Stimulated activated naive CD8-positive, alpha-beta T cell treated with anti-CD3 and anti-CD28 coated beads, Interleukin-15, Interleukin-2, amounts not matched to agents 100 ng/mL and 50 ng/mL, for 24 hours (primary cell): ENCODE data around the gene PAIP1.
"Not testable (repeated sequence)": the region's sequence is repeated elsewhere in the genome, so short reads cannot be mapped to it uniquely, and the experiment has no call there.

Experiments used
- H3K27ac Mint-ChIP-seq: one replicate; pipeline ENCODE4 v1.8.0; 2021; ENCODE audit warnings: mild to moderate bottlenecking, mixed read lengths
- H3K27me3 Mint-ChIP-seq: one replicate; pipeline ENCODE4 v1.8.0; 2021; ENCODE audit warnings: mixed read lengths
- H3K36me3 Mint-ChIP-seq: one replicate; pipeline ENCODE4 v1.8.0; 2021; ENCODE audit warnings: low read depth, mixed read lengths
- H3K4me1 Mint-ChIP-seq: one replicate; pipeline ENCODE4 v1.8.0; 2021; ENCODE audit warnings: low read depth, mixed read lengths
- H3K4me3 Mint-ChIP-seq: one replicate; pipeline ENCODE4 v1.8.0; 2021; ENCODE audit warnings: mild to moderate bottlenecking, mixed read lengths
- H3K9me3 Mint-ChIP-seq: one replicate; pipeline ENCODE4 v1.8.0; 2021; ENCODE audit warnings: mixed read lengths

Gene PAIP1

DNA sequence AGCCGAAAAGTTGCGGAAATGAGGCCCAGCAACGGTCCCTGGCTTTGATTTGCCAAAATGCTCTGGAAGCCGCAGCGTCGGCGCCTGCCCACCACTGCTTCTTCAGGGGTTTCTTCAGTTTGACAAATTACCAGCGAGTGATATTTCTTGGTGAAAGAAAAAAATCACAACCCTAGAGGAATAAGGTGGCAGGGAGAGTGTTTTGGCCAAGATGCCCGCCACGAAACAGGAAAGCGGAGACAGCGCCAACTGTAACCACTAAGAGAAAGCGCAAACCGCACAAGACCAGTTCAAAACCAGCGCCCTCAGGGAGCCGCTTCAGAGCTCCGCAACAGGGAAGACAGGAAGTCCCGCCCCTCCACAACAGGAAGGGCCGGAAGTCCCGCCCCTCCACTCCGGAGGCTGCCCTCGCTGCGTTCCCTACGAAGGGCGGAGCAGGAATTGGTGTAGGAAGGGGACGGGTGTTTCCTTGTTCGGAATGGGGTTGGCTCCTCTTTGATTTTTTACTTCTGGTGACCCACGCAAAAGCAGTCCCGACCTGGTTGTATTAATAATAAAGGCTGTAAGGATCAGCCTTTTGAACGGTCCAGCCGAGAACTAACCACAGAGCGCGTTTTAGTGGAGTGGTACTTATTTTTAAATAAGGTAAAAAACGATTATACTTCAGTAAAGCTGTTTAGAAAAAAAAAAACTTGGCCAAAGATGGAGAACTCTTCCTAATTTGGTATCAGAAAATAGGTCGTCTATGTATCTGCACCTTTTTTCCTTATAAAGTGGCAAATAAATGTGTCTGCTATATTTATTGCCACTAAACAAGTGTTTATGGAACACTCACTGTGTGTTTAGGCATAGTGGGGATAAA is 41.8 kb downstream of the PAIP1 start, which contains the start of gene C5orf34:
Gene C5orf34 (minus strand): TSS at position 333 of the 862 bp plus-strand sequence. CDS start 5,809 bp downstream, outside the sequence.
- H3K27ac Mint-ChIP-seq, result peak within 1 kb of the TSS; percentile 95
- H3K4me1 Mint-ChIP-seq, result peaks cover 22% of the 10 kb centered on the region
- no peaks in the 10 kb centered on the region for H3K27me3 Mint-ChIP-seq
- peaks cover 12% of the 10 kb centered on the region for H3K36me3 Mint-ChIP-seq
- H3K4me3 Mint-ChIP-seq, result peak within 1 kb of the TSS; percentile 97
- H3K9me3 Mint-ChIP-seq, result no peaks in the 10 kb centered on the region

DNA sequence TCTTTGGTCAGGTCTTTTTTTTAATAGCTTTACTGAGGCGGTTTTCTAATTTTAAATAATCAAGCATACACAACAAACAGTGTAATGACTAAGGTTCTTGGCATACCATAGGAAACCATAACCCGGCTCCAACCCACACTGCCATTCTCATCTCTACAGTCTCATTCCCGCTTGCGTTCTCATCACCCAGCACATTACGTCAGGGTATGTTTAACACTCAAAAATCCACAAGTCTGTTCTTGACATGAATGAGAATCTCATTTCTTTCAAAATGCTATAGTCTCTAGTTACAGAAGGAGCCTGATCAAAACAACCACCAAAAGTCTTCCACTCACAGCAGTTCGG is 42.4 kb downstream of the PAIP1 start:
- peak overlapping the region; percentile 97 for H3K4me3 Mint-ChIP-seq
- H3K4me1 Mint-ChIP-seq, result peaks cover 22% of the 10 kb centered on the region
- peak overlapping the region; percentile 95 for H3K27ac Mint-ChIP-seq
- H3K27me3 Mint-ChIP-seq, result no peaks in the 10 kb centered on the region
- no peaks in the 10 kb centered on the region for H3K9me3 Mint-ChIP-seq
- H3K36me3 Mint-ChIP-seq, result peaks cover 12% of the 10 kb centered on the region

DNA sequence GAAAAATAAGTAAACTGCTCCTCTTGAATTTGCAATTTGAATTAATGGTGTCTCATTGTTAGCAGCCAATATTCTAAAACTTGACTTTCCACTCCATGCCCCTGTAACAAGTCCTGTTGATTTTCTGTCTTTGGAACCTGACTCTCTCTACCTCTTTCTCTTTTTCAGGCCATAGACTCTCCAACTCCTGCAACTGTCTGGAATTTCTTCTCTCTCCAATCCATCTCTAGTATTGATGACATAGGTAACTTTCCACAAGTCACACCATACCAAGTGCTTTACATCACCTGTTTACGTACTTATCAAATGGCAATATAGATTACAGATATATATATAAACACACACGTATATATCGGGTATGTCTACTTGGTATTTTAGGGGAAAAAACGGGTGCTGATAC is 42.9 kb downstream of the PAIP1 start:
- Mint-ChIP-seq H3K4me1 (peaks cover 22% of the 10 kb centered on the region), H3K27me3 (no peaks in the 10 kb centered on the region), H3K36me3 (peaks cover 16% of the 10 kb centered on the region), H3K27ac (peak overlapping the region; percentile 95), H3K9me3 (no peaks in the 10 kb centered on the region), H3K4me3 (peak overlapping the region; percentile 97)

DNA sequence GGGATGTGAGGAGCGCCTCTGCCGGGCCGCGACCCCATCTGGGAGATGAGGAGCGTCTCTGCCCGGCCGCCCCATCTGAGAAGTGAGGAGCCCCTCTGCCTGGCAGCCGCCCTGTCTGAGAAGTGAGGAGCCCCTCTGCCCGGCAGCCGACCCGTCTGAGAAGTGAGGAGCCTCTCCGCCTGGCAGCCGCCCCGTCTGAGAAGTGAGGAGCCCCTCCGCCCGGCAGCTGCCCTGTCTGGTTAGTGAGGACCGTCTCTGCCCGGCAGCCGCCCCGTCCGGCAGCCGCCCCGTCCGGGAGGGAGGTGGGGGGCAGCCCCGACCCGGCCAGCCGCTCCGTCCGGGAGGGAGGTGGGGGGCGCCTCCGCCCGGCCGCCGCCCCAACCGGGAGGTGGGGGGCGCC is 45.8 kb downstream of the PAIP1 start:
- H3K27ac Mint-ChIP-seq, H3K9me3 Mint-ChIP-seq, H3K4me3 Mint-ChIP-seq, H3K27me3 Mint-ChIP-seq: not testable (repeated sequence)
- peaks cover 24% of the 10 kb centered on the region for H3K36me3 Mint-ChIP-seq
- peaks cover 22% of the 10 kb centered on the region for H3K4me1 Mint-ChIP-seq

DNA sequence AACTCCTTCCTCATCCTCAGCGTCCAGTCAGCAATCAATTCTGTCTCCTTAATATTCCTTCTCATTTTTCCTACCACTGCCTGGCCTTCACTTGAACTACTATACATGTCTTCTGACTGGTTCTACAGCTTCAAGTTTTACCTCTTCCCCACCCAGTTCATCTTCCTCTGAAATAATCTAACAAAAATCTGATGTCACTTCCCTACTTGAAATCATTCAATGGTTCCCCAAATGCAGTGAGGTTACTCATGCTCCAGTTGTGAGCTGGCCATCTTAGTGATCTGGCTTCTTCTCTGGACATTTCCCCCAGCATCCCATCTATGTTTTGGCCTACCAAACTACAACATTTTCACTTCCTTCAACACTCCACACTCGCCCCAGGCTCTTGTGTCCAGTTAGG is 58.3 kb downstream of the PAIP1 start:
- H3K36me3 Mint-ChIP-seq, result peaks cover 47% of the 10 kb centered on the region
- no peaks in the 10 kb centered on the region for H3K27me3 Mint-ChIP-seq
- no peak overlapping the region for H3K4me3 Mint-ChIP-seq
- no peaks in the 10 kb centered on the region for H3K4me1 Mint-ChIP-seq
- H3K27ac Mint-ChIP-seq, result no peak overlapping the region
- H3K9me3 Mint-ChIP-seq, result no peaks in the 10 kb centered on the region

DNA sequence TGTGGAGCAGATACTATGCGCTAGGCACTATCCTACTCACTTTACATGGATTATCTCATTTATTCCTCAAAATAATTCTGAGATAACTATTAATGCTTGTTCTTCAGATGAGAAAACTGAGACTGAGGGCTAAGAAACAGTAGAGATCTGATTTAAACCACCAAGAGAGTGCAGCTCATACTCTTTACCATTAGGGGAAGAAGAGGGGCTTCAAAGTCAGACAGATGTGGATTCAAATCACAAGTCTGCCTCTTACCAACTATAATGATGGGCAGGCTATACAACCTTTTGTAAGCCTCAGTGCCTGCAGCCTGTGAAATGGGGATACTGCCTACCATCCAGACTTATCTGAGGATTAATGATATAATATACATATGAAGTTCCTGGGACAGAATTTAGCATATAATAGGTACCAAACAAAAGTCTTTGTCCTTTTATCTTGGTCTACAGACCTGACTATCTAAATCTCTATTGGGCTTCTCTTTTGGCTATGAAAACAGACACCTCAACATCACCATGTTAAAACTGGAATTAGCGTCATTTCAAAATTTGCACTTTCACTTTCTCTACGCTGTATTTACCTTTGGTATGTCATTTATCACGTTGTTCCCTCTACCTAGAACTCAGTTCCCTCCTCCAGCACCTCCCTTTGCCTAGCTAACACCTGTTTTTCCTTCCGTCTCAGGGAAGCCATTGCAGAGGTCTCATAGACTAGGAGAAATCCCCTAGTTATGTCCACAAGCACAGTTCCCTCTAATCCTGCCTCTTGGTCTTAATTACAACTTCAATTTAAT is 59.4 kb downstream of the PAIP1 start:
- H3K9me3 Mint-ChIP-seq, result no peaks in the 10 kb centered on the region
- no peak overlapping the region for H3K27ac Mint-ChIP-seq
- H3K36me3 Mint-ChIP-seq, result peaks cover 39% of the 10 kb centered on the region
- no peak overlapping the region for H3K4me3 Mint-ChIP-seq
- H3K4me1 Mint-ChIP-seq, result no peaks in the 10 kb centered on the region
- H3K27me3 Mint-ChIP-seq, result no peaks in the 10 kb centered on the region

DNA sequence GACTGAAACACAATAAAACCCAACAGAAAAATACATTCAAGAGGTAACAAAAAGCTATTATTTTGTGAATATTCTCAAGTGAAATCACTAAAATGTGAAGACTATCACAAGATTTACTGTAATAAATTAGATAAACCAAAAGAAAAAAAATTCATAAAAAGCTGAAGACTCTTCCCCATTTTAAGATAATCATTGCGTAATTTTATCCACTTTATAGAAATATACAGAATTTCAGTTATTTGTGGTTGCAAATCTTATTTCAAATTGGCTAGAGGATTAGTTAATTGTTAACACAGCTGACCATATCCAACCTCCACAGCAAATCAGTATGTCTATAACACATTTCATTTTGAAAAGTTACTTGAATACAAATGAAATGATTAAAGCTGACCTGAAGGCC is 65.6 kb downstream of the PAIP1 start:
- no peak overlapping the region for H3K4me3 Mint-ChIP-seq
- no peak overlapping the region for H3K27ac Mint-ChIP-seq
- H3K9me3 Mint-ChIP-seq, result no peaks in the 10 kb centered on the region
- H3K27me3 Mint-ChIP-seq, result no peaks in the 10 kb centered on the region
- H3K4me1 Mint-ChIP-seq, result peaks cover 2% of the 10 kb centered on the region
- H3K36me3 Mint-ChIP-seq, result peaks cover 38% of the 10 kb centered on the region

DNA sequence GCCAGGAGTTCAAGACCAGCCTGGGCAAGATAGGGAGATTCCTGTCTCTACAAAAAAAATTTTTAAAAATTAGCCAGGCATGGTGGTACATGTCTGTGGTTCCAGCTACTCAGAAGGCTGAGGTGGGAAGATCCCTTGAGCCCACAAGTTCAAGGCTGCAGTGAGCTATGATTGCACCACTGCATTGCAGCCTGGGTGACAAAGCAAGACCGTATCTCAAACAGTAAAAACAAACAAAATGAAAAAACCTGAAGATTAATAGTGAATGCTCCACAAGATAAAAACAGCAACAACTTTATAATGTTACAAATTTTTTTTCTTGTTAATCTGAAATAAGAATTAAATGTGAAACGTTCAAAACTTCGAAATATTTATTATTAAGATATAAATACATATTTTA is 70.5 kb downstream of the PAIP1 start:
- Mint-ChIP-seq H3K36me3 (peaks cover 37% of the 10 kb centered on the region), H3K27ac (peak overlapping the region; percentile 100), H3K27me3 (no peaks in the 10 kb centered on the region), H3K4me3 (no peak overlapping the region), H3K9me3 (no peaks in the 10 kb centered on the region), H3K4me1 (peaks cover 45% of the 10 kb centered on the region)

DNA sequence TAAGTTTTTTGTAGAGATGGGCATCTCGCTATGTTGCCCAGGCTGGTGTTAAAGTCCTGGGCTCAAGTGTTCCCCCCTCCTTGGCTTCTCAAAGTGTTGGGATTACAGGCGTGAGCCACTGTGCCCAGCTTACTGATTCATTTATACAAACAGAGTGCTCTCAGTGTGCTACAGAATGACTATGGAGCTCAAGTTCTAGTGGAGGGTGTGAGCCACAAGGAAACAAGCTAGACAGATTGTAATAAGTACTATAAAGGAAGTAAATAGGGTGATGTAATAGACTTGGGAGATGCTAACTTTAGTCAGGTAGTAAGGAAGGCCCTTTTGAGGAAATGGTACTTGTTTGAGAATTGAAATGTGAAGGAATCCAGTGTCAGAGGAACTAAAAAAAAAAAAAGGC is 71.5 kb downstream of the PAIP1 start:
- Mint-ChIP-seq H3K36me3 (peaks cover 36% of the 10 kb centered on the region), H3K27ac (peak overlapping the region; percentile 100), H3K4me1 (peaks cover 50% of the 10 kb centered on the region), H3K9me3 (no peaks in the 10 kb centered on the region), H3K4me3 (peak overlapping the region; percentile 99), H3K27me3 (no peaks in the 10 kb centered on the region)

DNA sequence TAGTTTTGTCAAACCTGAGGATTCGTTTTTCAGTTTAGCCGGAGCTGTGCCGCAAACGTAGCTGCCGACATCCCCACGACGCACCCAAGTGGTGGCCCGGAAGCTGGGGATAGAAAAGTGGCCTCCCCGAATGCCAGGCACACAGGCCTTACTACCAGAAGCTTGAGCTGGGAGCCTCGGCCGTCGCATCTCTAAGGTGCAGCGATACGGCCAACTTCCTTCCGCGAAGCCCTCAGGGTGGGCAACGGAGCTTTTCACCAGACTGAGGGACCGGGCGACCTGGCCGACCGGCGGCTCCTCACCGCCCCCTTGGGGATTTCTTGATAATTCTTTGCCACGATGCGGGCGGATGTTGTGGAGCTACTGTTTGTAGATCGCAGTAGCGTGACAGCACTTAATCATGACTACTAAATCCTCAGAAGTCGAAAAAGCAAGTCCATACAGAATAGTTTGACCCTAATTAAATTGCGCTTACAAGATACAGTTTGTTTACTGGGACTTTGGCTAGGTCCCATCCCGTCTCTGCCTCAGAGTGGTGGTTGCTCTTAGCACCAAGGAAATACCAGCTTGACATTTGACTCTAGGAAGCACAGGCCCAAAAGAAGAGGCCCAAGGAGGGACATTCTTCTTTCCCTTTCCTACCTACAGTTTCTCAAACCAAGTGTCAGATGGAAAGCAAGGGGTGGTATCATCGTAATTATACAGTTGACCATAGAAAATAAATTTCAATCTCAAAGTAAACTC is 72.6 kb downstream of the PAIP1 start:
- Mint-ChIP-seq H3K4me3 (peak overlapping the region; percentile 99), H3K9me3 (no peaks in the 10 kb centered on the region), H3K4me1 (peaks cover 59% of the 10 kb centered on the region), H3K27me3 (no peaks in the 10 kb centered on the region), H3K27ac (peak overlapping the region; percentile 100), H3K36me3 (peaks cover 30% of the 10 kb centered on the region)

DNA sequence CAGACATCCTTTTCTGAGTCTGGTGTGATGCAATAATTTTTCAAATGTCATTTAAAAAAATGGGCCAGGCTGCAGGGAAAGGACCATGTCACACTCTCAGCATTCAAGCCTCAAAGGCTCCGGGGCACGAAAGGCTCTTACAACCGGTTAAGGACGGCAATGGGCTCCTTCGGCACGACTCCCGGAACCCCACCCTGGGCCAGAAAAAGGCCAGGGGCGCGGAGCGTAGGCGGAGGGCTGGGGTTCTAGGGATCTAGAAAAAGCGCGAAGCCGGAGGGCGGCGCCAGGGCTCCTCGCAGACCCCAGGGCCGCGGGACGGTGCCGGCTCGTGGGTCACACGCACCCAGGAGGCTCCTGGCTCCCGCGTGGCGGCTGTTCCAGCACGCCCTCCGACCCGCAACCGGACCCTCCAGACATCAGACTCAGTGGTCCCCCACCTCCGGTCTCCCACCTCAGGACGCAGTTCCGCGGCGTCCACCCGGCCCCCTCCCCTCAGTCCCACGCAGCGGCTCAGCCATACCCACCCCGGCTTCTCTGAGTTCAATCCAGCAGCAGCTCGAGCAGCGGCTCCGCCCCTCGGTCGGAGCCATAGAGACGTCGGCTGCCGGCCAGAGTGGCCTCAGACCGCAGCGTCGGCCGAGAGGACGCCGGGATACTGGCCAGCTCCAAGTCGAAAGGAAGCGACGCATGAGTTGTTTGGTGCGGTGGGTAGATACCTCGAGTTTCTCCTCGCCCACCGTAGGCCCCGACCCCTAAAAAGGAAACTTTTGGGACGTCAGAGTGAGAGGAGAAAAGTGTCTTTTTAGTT is 73.4 kb downstream of the PAIP1 start, which contains the start of gene TMEM267:
Gene TMEM267 (minus strand): TSS at position 568 of the 808 bp plus-strand sequence. CDS start 29,896 bp downstream, outside the sequence.
- no peaks in the 10 kb centered on the region for H3K9me3 Mint-ChIP-seq
- peaks cover 61% of the 10 kb centered on the region for H3K4me1 Mint-ChIP-seq
- H3K36me3 Mint-ChIP-seq, result peaks cover 27% of the 10 kb centered on the region
- H3K4me3 Mint-ChIP-seq, result peak within 1 kb of the TSS; percentile 99
- no peaks in the 10 kb centered on the region for H3K27me3 Mint-ChIP-seq
- peak within 1 kb of the TSS; percentile 100 for H3K27ac Mint-ChIP-seq

DNA sequence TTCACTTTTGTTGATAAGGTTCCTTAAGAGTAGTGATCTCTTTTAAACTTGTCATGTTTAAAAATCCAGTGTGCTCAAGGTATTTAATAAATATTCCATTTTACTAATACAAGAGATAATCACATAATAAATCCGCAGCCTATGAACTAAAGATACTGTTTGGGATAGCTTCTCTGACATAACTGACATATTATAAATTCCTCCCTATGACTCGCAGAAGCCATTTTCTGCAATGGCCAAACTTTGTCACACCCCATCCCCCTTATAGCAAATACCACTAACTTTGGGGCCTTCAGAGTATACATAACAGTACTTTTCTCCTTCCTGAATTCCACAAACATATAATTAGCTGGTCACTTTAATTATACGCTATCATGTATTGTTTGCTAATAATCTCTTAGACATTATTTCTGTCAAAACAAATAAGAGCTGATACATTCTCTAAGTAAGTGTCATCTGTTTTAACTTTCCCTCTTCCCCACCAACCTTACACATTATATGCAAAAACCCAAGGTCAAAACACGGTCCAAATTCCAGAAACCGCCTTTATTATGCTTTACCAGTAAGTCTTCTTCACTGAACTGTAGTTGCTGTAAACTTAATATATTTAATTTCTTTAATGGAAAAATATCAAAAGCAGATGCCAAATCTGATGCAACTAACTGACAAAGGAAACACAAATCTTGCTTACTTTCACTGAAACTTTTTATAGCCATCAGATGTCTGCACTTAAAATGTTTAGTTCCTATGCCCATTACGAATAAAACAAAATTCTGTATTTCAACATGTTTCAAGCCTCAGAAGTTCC is 74.2 kb downstream of the PAIP1 start:
- Mint-ChIP-seq H3K27ac (peak overlapping the region; percentile 100), H3K4me1 (peaks cover 64% of the 10 kb centered on the region), H3K9me3 (no peaks in the 10 kb centered on the region), H3K4me3 (peak overlapping the region; percentile 99), H3K36me3 (peaks cover 27% of the 10 kb centered on the region), H3K27me3 (no peaks in the 10 kb centered on the region)
